Lower lobe of right lung (tissue), 2 donors: ENCODE results near the gene MYOG. TPM values are rescaled to one million over a fixed set of nuclear protein-coding genes. Genes with fewer than 3 reads are reported as not detected.

Source experiments
- ATAC-seq, 2 donors: fragments of 200-7000 bp; cut with Tn5 transposase; one replicate each; pipeline ENCODE4 v1.9.1; 2020 to 2022; ENCODE audit warnings: mild to moderate bottlenecking in 2 of 2, moderate library complexity in 2 of 2
- DNase-seq: peaks from one replicate; pipeline ENCODE4 v3.0.0-alpha.2; 2020
- H3K27ac ChIP-seq: fragments of 200-600 bp; one replicate; pipeline ENCODE4 v1.8.0; 2022
- H3K27me3 ChIP-seq: fragments of 200-600 bp; one replicate; pipeline ENCODE4 v1.8.0; 2022; ENCODE audit warnings: low read depth
- H3K36me3 ChIP-seq: fragments of 200-600 bp; one replicate; pipeline ENCODE4 v1.8.0; 2022; ENCODE audit warnings: mild to moderate bottlenecking
- H3K4me1 ChIP-seq: fragments of 200-600 bp; one replicate; pipeline ENCODE4 v1.8.0; 2022
- H3K4me3 ChIP-seq: fragments of 200-600 bp; one replicate; pipeline ENCODE4 v1.8.0; 2022; ENCODE audit warnings: mild to moderate bottlenecking
- H3K9me3 ChIP-seq: fragments of 200-600 bp; one replicate; pipeline ENCODE4 v1.8.0; 2022
- CTCF ChIP-seq: fragments of 200-600 bp; IDR thresholded peaks from one replicate; pipeline ENCODE4 v1.8.0; 2022; ENCODE audit warnings: antibody characterized with exemption, mild to moderate bottlenecking
- intact Hi-C: fragments of 100-400 bp; cut with DNase I; formaldehyde crosslinking; loops from one replicate; pipeline ENCODE4 v1.11.0; 2022
- total RNA-seq: library from RNA; stranded (reverse); fragmentation: NEBNext Ultra II Directional; extraction: Animal tissue kit (Norgen Biotek cat#: 25700); gene quantifications from one replicate; pipeline ENCODE4 v1.2.1, GENCODE V29; 2021
- donor health status: DM: no; HTN: yes; CAD: no; lungs with severe emphysema.

The MYOG gene
- total RNA-seq, 1 donor from 2014 or later, result not detected

DNA sequence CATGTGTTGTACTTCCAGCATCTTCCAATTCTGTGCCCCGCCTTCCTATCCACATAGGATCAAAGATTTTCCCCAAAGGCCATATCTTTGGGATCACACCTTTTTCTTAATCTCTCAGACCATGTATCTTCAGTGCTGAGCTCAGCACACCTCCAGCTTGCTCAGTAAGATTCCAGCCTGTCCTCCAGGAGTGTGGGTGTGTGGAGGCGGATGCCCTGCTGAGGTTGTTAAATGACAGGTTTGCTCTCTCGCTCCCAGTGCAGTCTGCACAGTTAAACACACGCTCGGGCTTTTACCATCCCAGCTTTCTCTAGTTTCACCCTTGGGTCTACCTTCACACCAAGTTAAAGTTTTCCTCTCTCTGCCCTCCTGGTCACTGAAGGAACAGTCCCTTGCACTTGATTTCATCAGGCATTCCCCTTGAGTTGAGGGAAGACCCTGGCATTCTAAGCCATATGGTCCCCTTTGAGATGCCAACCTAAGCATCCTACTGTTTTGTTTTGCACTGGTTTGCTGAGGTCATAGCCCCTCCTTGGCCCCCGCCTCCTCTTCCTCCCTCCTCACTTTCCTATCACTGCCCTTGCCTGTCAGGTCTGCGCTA is 13.7 kb downstream of the MYOG start:
- TF ChIP-seq CTCF, result no peak
- H3K4me3 ChIP-seq, result no peak overlapping the region
- H3K27ac ChIP-seq, result no peak overlapping the region
- DNase-seq (no peak), ATAC-seq (no peak)
- intact Hi-C loops, result no loop called here
- H3K27me3 ChIP-seq, result peaks cover 16% of the 10 kb centered on the region
- H3K36me3 ChIP-seq, result no peaks in the 10 kb centered on the region
- peaks cover 33% of the 10 kb centered on the region for H3K4me1 ChIP-seq
- H3K9me3 ChIP-seq, result no peaks in the 10 kb centered on the region

DNA sequence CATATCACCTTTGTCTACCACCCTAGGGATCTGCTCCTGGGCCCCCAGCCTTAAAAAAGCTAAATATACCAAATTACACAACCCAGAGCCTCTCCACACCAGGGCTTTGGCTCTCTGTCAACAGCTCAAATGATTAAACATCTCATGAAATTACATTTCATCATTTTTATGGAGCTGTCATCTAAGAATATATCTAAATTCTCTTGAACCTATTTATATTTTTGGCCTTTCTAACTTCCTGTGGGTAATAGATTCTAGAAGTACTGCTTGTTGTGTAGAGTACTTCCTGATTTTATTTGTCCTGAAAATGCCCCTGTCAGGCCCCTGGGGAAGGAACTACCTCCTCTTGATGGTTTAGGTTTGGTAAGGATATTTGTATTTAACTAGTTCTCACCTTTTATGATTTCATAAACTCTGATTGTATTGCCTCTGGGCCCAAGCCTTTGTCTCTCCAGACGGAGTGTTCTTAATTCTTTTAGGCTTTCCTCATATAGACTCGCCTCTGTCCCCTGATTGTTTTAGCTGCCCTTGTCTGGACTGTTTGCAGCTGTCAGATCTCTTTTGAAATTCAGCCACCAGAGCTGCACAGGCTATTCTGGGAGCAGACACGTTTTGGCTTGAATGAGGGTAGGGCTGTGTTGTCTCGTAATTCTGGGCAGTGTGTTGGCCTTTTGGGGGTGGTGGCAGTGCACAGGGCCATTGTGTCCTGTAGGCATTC is 16.6 kb downstream of the MYOG start:
- peaks cover 24% of the 10 kb centered on the region for H3K4me1 ChIP-seq
- DNase-seq, result no peak
- intact Hi-C loops, result no loop called here
- peak; percentile 30 to 55 for ATAC-seq
- TF ChIP-seq CTCF, result no peak
- H3K27ac ChIP-seq, result peak overlapping the region; percentile 27
- no peaks in the 10 kb centered on the region for H3K9me3 ChIP-seq
- no peak overlapping the region for H3K4me3 ChIP-seq
- H3K36me3 ChIP-seq, result no peaks in the 10 kb centered on the region
- H3K27me3 ChIP-seq, result no peaks in the 10 kb centered on the region

DNA sequence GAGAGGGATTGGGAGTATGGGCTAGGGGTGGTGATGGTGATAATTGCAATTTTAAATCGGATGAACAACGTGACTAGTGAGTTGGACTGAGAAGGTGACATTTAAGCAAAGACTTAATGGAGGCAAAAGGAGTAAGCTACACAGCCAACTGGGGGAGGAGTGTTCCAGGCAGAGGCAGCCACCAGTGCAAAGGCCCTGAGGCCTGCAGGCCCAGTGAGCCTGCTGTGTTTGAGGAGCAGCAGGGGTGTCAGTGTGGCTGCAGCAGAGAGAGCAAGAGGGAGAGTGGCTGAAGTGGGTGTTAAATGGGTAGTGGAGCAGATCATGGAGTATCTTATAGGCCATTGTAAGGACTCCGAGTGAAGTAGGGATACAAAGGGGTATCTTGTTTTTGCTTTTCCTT is 18.8 kb downstream of the MYOG start:
- TF ChIP-seq CTCF, result no peak
- intact Hi-C loops, result no loop called here
- H3K36me3 ChIP-seq, result no peaks in the 10 kb centered on the region
- no peaks in the 10 kb centered on the region for H3K9me3 ChIP-seq
- H3K27me3 ChIP-seq, result no peaks in the 10 kb centered on the region
- no peak overlapping the region for H3K4me3 ChIP-seq
- peaks cover 24% of the 10 kb centered on the region for H3K4me1 ChIP-seq
- ATAC-seq, result no peak
- H3K27ac ChIP-seq, result no peak overlapping the region
- no peak for DNase-seq

DNA sequence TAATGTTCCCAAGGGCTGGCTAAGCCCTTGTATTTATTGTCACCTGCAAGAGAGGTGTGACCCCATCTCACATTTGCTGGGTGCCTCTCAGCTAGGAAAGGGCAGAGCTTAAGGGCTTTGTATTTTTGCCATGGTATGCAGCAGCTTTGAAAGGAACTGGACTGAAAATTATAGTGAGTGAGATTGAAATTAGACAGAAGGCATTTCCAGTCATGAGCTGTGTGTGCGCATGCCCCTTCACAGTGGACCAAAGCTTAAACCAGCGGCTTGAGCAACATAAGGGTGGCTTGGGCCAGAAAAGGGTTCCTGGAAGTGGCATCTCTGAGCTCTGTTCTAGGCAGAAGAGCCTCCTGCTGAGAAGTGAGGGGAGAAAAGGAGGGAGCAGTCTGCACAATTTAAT is 19.8 kb downstream of the MYOG start:
- TF ChIP-seq CTCF, result no peak
- DNase-seq, result no peak
- Histone ChIP-seq H3K27ac (no peak overlapping the region), H3K4me3 (no peak overlapping the region), H3K4me1 (peaks cover 24% of the 10 kb centered on the region), H3K36me3 (no peaks in the 10 kb centered on the region), H3K9me3 (no peaks in the 10 kb centered on the region), H3K27me3 (no peaks in the 10 kb centered on the region)
- no peak for ATAC-seq
- intact Hi-C loops, result no loop called here

- Histone ChIP-seq H3K27ac (no peak overlapping the region), H3K4me3 (no peak overlapping the region), H3K9me3 (no peaks in the 10 kb centered on the region), H3K27me3 (no peaks in the 10 kb centered on the region), H3K4me1 (peaks cover 23% of the 10 kb centered on the region), H3K36me3 (no peaks in the 10 kb centered on the region)
- TF ChIP-seq CTCF, result no peak
- ATAC-seq (no peak), DNase-seq (no peak)
- intact Hi-C loops, result no loop called here
Measured at GRCh38 chr1:203065191-203065590, 20.6 kb downstream of the MYOG start.
